Esophagus muscularis mucosa (tissue), 3 donors: ENCODE data around the gene ZC3H7A.

Source experiments
- POLR2A ChIP-seq: fragments of 450-650 bp; IDR thresholded peaks from one replicate; pipeline ENCODE4 v1.6.1; 2017; ENCODE audit warnings: antibody characterized with exemption, moderate library complexity, mild to moderate bottlenecking, low read depth
- POLR2AphosphoS5 ChIP-seq, 2 donors: sonication (generic); formaldehyde crosslinking; IDR thresholded peaks; one replicate each; pipeline ENCODE4 v1.6.1; 2017; ENCODE audit warnings: antibody characterized with exemption in 2 of 2
- TF ChIP-seq, protein P1 (sequence below), 3 experiments: fragments of 200-600 bp in 2 of 3; fragments of 450-650 bp in 1 of 3; sonication (generic) in 2 of 3; IDR thresholded peaks; one replicate each; pipeline ENCODE4 v1.5.1; 2017 to 2019; ENCODE audit warnings: antibody characterized with exemption in 3 of 3, mild to moderate bottlenecking in 2 of 3, moderate library complexity in 1 of 3

DNA sequence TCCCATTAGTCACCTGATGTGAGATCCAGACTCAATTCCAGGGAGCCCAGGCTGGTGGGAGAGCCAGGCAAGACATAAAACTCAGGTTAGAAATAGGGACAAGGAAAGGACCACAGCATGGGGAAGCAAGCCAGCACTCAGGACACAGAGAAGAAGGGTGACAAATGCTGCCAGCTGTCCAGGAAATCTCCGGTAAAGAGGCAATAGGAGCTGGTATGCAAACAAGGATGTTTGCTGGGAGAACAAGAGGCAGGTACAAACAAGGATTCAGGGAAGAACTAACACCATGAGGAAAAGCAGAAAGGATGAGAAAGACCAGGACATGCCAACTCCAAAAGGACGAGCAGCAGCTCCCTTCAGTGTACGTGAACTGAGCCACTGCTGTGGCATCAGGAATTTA lies 44.2 kb downstream of the ZC3H7A start:
- TF ChIP-seq, protein P1, sequence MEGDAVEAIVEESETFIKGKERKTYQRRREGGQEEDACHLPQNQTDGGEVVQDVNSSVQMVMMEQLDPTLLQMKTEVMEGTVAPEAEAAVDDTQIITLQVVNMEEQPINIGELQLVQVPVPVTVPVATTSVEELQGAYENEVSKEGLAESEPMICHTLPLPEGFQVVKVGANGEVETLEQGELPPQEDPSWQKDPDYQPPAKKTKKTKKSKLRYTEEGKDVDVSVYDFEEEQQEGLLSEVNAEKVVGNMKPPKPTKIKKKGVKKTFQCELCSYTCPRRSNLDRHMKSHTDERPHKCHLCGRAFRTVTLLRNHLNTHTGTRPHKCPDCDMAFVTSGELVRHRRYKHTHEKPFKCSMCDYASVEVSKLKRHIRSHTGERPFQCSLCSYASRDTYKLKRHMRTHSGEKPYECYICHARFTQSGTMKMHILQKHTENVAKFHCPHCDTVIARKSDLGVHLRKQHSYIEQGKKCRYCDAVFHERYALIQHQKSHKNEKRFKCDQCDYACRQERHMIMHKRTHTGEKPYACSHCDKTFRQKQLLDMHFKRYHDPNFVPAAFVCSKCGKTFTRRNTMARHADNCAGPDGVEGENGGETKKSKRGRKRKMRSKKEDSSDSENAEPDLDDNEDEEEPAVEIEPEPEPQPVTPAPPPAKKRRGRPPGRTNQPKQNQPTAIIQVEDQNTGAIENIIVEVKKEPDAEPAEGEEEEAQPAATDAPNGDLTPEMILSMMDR (IDR thresholded peaks at IDR 0.05): no peak
- TF ChIP-seq POLR2A (no peak), POLR2AphosphoS5 (IDR thresholded peaks at IDR 0.05) (no peak)
